Activated CD8-positive, alpha-beta memory T cell treated with anti-CD3 and anti-CD28 coated beads for 4 hours (primary cell): Measurements from ENCODE around the gene TNIK.

ENCODE experiments used
- DNase-seq, 2 donors: peaks; one replicate each; pipeline ENCODE4 v3.0.0-alpha.2; 2020; ENCODE audit warnings: low read depth in 2 of 2

TNIK gene

GRCh38 chr3:171417813-171418212 lies 42.4 kb downstream of the TNIK start:
- DNase-seq = no peak

GRCh38 chr3:171417137-171417536 lies 43.1 kb downstream of the TNIK start:
- no peak for DNase-seq

- no peak for DNase-seq
Measured at GRCh38 chr3:171416666-171417065, 43.5 kb downstream of the TNIK start.

- DNase-seq = no peak
Measured at GRCh38 chr3:171416061-171416460, 44.1 kb downstream of the TNIK start.

GRCh38 chr3:171415070-171415469 lies 45.1 kb downstream of the TNIK start:
- no peak for DNase-seq

GRCh38 chr3:171412473-171412872 lies 47.7 kb downstream of the TNIK start:
- no peak for DNase-seq

- DNase-seq = no peak
Measured at GRCh38 chr3:171412054-171412453, 48.2 kb downstream of the TNIK start.

- DNase-seq = no peak
Measured at GRCh38 chr3:171410186-171410585, 50.0 kb downstream of the TNIK start.

- no peak for DNase-seq
Measured at GRCh38 chr3:171407759-171408158, 52.4 kb downstream of the TNIK start.

- DNase-seq = no peak
Measured at GRCh38 chr3:171404376-171404967, 55.7 kb downstream of the TNIK start.

- no peak for DNase-seq
Measured at GRCh38 chr3:171402281-171402680, 57.9 kb downstream of the TNIK start.

- DNase-seq = no peak
Measured at GRCh38 chr3:171401432-171401831, 58.8 kb downstream of the TNIK start.

- no peak for DNase-seq
Measured at GRCh38 chr3:171399842-171400241, 60.4 kb downstream of the TNIK start.

- DNase-seq = no peak
Measured at GRCh38 chr3:171398343-171398742, 61.9 kb downstream of the TNIK start.

- no peak for DNase-seq
Measured at GRCh38 chr3:171397089-171397488, 63.1 kb downstream of the TNIK start.

- DNase-seq = no peak
Measured at GRCh38 chr3:171396048-171396447, 64.2 kb downstream of the TNIK start.

- no peak for DNase-seq
Measured at GRCh38 chr3:171393032-171393744, 67.0 kb downstream of the TNIK start.

GRCh38 chr3:171391432-171391831 lies 68.8 kb downstream of the TNIK start:
- DNase-seq = no peak

GRCh38 chr3:171390051-171390941 lies 69.9 kb downstream of the TNIK start:
- no peak for DNase-seq

GRCh38 chr3:171389491-171389890 lies 70.7 kb downstream of the TNIK start:
- DNase-seq = no peak

- DNase-seq = no peak
Measured at GRCh38 chr3:171388527-171388926, 71.7 kb downstream of the TNIK start.

GRCh38 chr3:171387062-171387461 lies 73.1 kb downstream of the TNIK start:
- DNase-seq = no peak

GRCh38 chr3:171385086-171385485 lies 75.1 kb downstream of the TNIK start:
- DNase-seq = no peak
